Measurements from ENCODE around the gene XDH. TPM values are rescaled to one million over a fixed set of nuclear protein-coding genes. Genes with fewer than 3 reads are reported as not detected.
A peak's percentile ranks its signal among the peaks of the same experiment; 100 is the strongest.

XDH gene
- total and polyA plus RNA-seq, 2 experiments from 2014 or later: 1.8 to 2.4 TPM

DNA sequence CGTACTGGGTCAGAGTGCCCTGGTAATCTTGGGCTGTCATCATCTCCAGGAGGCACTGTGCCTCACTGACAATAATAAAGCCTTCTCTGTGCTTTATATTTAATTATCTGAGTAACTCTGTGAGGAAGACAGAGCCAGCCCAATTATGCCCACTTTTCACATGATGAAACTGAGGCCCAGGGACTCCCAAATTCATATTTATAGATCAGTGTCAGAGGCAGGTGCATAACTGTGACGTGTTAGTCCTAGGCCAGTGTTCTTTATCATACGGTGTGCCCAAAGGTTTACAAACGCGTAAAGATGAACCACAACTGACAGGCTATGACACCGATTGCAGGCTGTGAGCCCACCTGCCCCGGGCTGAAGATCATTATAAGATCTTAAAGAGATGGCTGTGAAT lies 65.4 kb downstream of the XDH start:
- Histone ChIP-seq H3K4me2 (ENCODE audit: unreplicated experiment) (no peak overlapping the region), H3K36me3 (ENCODE audit: low read depth) (no peaks in the 10 kb centered on the region), H2AFZ (no peak overlapping the region), H4K20me1 (ENCODE audit: insufficient read depth) (no peaks in the 10 kb centered on the region), H3K9me2 (ENCODE audit: insufficient read depth) (peaks cover 2% of the 10 kb centered on the region; the same call in 1 of the 2 replicates), H3K4me1 (ENCODE audit: insufficient read depth) (0 out of 2 replicates have a peak, but pooled peaks cover 11% of the 10 kb centered on the region), H3K9me3 (ENCODE audit: low read depth) (no peaks in the 10 kb centered on the region), H3K27ac (no peak overlapping the region), H3F3A (ENCODE audit: insufficient read depth) (no peaks in the 10 kb centered on the region), H3K79me2 (ENCODE audit: insufficient read depth) (no peaks in the 10 kb centered on the region), H3K9ac (no peak overlapping the region), H3K27me3 (replicated peaks; ENCODE audit: insufficient read depth) (no peaks in the 10 kb centered on the region), H3K4me3 (no peak overlapping the region)
- no peak for DNase-seq
- 95 to 96% methylated on average over 7 of the region's 7 CpGs for WGBS, 2 experiments (ENCODE audit: low coverage in 1 of 2, low lambda C conversion rate in 2 of 2, missing lambda C conversion rate in 2 of 2)
- in situ Hi-C loops (cut with MboI): loop anchor here (25.0 kb wide), 1 partner anchor 388 kb away; no protein-coding TSS in a partner anchor
- TF ChIP-seq EZH2 (IDR thresholded peaks at IDR 0.05; ENCODE audit: insufficient read depth, poor library complexity, severe bottlenecking) (no peak), EZH2phosphoT487 (IDR thresholded peaks at IDR 0.05; ENCODE audit: insufficient read depth, low read depth) (no peak)

DNA sequence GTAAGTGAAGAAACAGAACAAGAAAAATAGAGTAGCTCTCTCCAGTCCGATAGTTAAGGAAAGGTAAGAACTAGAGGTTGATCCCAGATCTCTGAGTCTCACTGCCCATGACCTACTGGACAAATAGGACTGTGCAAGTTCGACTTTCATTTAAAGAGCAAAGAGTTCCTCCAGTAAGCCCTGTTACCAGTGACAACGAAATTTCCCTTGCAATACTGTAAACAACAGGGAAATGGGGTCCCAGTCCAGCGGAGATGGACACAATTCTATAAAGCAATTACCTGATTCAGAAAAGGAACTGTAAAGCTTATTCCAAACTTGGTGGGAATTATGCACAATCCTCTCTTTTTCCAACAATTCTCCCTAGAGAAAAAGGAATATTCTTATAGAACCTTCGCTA lies 65.9 kb downstream of the XDH start:
- no peaks in the 10 kb centered on the region for H3K9me3 ChIP-seq (ENCODE audit: low read depth)
- H3K4me3 ChIP-seq: no peak overlapping the region
- no peak overlapping the region for H3K27ac ChIP-seq
- no peaks in the 10 kb centered on the region for H3F3A ChIP-seq (ENCODE audit: insufficient read depth)
- no peaks in the 10 kb centered on the region for H4K20me1 ChIP-seq (ENCODE audit: insufficient read depth)
- TF ChIP-seq EZH2phosphoT487 (IDR thresholded peaks at IDR 0.05; ENCODE audit: insufficient read depth, low read depth) (no peak), EZH2 (IDR thresholded peaks at IDR 0.05; ENCODE audit: insufficient read depth, poor library complexity, severe bottlenecking) (no peak)
- no peak overlapping the region for H3K4me2 ChIP-seq (ENCODE audit: unreplicated experiment)
- no peak overlapping the region for H2AFZ ChIP-seq
- WGBS, 2 experiments (ENCODE audit: low coverage in 1 of 2, low lambda C conversion rate in 2 of 2, missing lambda C conversion rate in 2 of 2): 84 to 86% methylated on average over 5 of the region's 5 CpGs
- DNase-seq: no peak
- no peak overlapping the region for H3K9ac ChIP-seq
- no peaks in the 10 kb centered on the region for H3K79me2 ChIP-seq (ENCODE audit: insufficient read depth)
- 0 out of 2 replicates have a peak, but pooled peaks cover 11% of the 10 kb centered on the region for H3K4me1 ChIP-seq (ENCODE audit: insufficient read depth)
- in situ Hi-C loops (cut with MboI): loop anchor here (25.0 kb wide), 1 partner anchor 389 kb away; no protein-coding TSS in a partner anchor
- no peaks in the 10 kb centered on the region for H3K36me3 ChIP-seq (ENCODE audit: low read depth)
- no peaks in the 10 kb centered on the region for H3K9me2 ChIP-seq (ENCODE audit: insufficient read depth)
- H3K27me3 ChIP-seq (replicated peaks; ENCODE audit: insufficient read depth): no peaks in the 10 kb centered on the region

DNA sequence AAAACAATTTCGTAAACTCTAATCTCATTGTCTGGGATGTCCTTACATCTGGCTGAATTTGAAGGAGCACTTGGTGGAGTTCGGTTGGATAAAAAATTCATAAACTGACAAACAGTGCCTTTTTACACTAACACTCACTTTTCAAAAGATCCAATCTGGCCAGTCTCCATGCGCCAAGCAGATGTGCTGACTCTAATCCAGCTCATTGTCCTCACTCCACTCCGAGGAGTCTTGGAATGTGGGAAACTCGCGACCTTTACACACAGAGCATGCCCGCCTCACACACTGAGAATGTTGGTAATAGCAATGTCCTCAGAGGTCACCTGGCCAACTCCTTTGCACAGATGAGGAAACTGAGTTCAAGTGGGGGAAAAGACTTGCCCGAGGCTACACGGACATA lies 66.8 kb downstream of the XDH start:
- Histone ChIP-seq H3K9ac (no peak overlapping the region), H3K4me1 (ENCODE audit: insufficient read depth) (0 out of 2 replicates have a peak, but pooled peaks cover 11% of the 10 kb centered on the region), H3K36me3 (ENCODE audit: low read depth) (no peaks in the 10 kb centered on the region), H3K9me3 (ENCODE audit: low read depth) (no peaks in the 10 kb centered on the region), H3F3A (ENCODE audit: insufficient read depth) (no peaks in the 10 kb centered on the region), H2AFZ (peak overlapping the region; percentile 13; the same call in 1 of the 2 replicates), H4K20me1 (ENCODE audit: insufficient read depth) (no peaks in the 10 kb centered on the region), H3K4me2 (ENCODE audit: unreplicated experiment) (no peak overlapping the region), H3K79me2 (ENCODE audit: insufficient read depth) (no peaks in the 10 kb centered on the region), H3K27ac (peak overlapping the region; percentile 20; the same call in 1 of the 2 replicates), H3K4me3 (no peak overlapping the region), H3K27me3 (replicated peaks; ENCODE audit: insufficient read depth) (no peaks in the 10 kb centered on the region), H3K9me2 (ENCODE audit: insufficient read depth) (no peaks in the 10 kb centered on the region)
- in situ Hi-C loops (cut with MboI): loop anchor here (25.0 kb wide), 1 partner anchor 390 kb away; no protein-coding TSS in a partner anchor
- TF ChIP-seq EZH2phosphoT487 (IDR thresholded peaks at IDR 0.05; ENCODE audit: insufficient read depth, low read depth): no peak
- DNase-seq: peak; percentile 87
- 21 to 33% methylated on average over 9 of the region's 9 CpGs for WGBS, 2 experiments (ENCODE audit: low coverage in 1 of 2, low lambda C conversion rate in 2 of 2, missing lambda C conversion rate in 2 of 2)

DNA sequence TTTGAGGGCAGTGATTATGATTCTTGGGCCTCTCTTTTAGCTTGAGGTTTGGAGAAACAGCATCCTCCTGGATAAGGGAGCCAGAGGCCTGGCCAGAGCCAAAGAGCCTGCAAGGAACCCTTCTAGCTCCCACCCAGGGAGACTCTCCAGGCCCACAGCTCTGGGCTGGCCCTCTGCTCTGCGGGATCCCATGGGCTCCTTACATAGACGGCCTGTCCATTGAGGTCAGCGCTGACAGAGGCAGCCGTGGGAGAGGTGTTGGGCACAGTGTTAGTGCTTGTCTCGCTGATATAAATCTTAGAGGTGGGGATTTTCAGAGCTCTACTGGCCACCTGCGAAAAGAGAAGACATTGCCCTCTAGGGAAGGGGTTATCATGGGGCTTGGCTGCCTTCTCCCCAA lies 67.2 kb downstream of the XDH start:
- no peak overlapping the region for H3K4me2 ChIP-seq (ENCODE audit: unreplicated experiment)
- no peak for TF ChIP-seq EZH2 (IDR thresholded peaks at IDR 0.05; ENCODE audit: insufficient read depth, poor library complexity, severe bottlenecking)
- no peaks in the 10 kb centered on the region for H3K9me3 ChIP-seq (ENCODE audit: low read depth)
- no peaks in the 10 kb centered on the region for H3K27me3 ChIP-seq (replicated peaks; ENCODE audit: insufficient read depth)
- H3K4me3 ChIP-seq: no peak overlapping the region
- H3F3A ChIP-seq (ENCODE audit: insufficient read depth): no peaks in the 10 kb centered on the region
- in situ Hi-C loops (cut with MboI): loop anchor here (25.0 kb wide), 1 partner anchor 390 kb away; no protein-coding TSS in a partner anchor
- H3K9ac ChIP-seq: no peak overlapping the region
- 73 to 81% methylated on average over 6 of the region's 6 CpGs for WGBS, 2 experiments (ENCODE audit: low coverage in 1 of 2, low lambda C conversion rate in 2 of 2, missing lambda C conversion rate in 2 of 2)
- H3K4me1 ChIP-seq (ENCODE audit: insufficient read depth): 0 out of 2 replicates have a peak, but pooled peaks cover 11% of the 10 kb centered on the region
- no peaks in the 10 kb centered on the region for H3K79me2 ChIP-seq (ENCODE audit: insufficient read depth)
- H4K20me1 ChIP-seq (ENCODE audit: insufficient read depth): no peaks in the 10 kb centered on the region
- H3K9me2 ChIP-seq (ENCODE audit: insufficient read depth): no peaks in the 10 kb centered on the region
- no peak for DNase-seq
- no peaks in the 10 kb centered on the region for H3K36me3 ChIP-seq (ENCODE audit: low read depth)
- H3K27ac ChIP-seq: peak overlapping the region; percentile 20; the same call in 1 of the 2 replicates
- peak overlapping the region; percentile 13; the same call in 1 of the 2 replicates for H2AFZ ChIP-seq

Measured in GM23248 (cell line).